Neural cell (in vitro differentiated cells): Measurements from ENCODE around the gene EDRF1.

ENCODE experiments used
- CTCF ChIP-seq: fragments of 450-650 bp; IDR thresholded peaks from 2 replicates; pipeline ENCODE4 v1.5.1; 2014; ENCODE audit warnings: antibody characterized with exemption, mild to moderate bottlenecking, moderate library complexity; ENCODE audit not compliant: poor library complexity, severe bottlenecking
- EP300 ChIP-seq: fragments of 450-650 bp; conservative IDR thresholded peaks from 2 replicates; pipeline ENCODE4 v1.6.1; 2014; ENCODE audit warnings: antibody characterized with exemption, mild to moderate bottlenecking, moderate library complexity; ENCODE audit not compliant: poor library complexity, severe bottlenecking
- EZH2 ChIP-seq: fragments of 200-600, 300-800 bp; shearing (Covaris generic), sonication (generic); IDR thresholded peaks from 2 replicates; pipeline ENCODE4 v1.6.1; 2014; ENCODE audit warnings: antibody characterized with exemption, low read length, borderline replicate concordance, mild to moderate bottlenecking; ENCODE audit not compliant: insufficient read depth, poor library complexity, severe bottlenecking
- POLR2AphosphoS5 ChIP-seq: IDR thresholded peaks from 2 replicates; pipeline ENCODE4 v1.6.1; 2012
- RAD21 ChIP-seq: fragments of 450-650 bp; conservative IDR thresholded peaks from 2 replicates; pipeline ENCODE4 v1.6.1; 2014; ENCODE audit warnings: antibody characterized with exemption, mild to moderate bottlenecking, moderate library complexity
- REST ChIP-seq: IDR thresholded peaks from 2 replicates; pipeline ENCODE4 v1.6.1; 2012; ENCODE audit warnings: borderline replicate concordance
- SMC3 ChIP-seq: fragments of 450-650 bp; conservative IDR thresholded peaks from 2 replicates; pipeline ENCODE4 v1.6.1; 2014; ENCODE audit warnings: antibody characterized with exemption, mild to moderate bottlenecking, moderate library complexity; ENCODE audit not compliant: poor library complexity
- TAF1 ChIP-seq: IDR thresholded peaks from 2 replicates; pipeline ENCODE4 v1.6.1; 2012; ENCODE audit warnings: low read depth

GRCh38 chr10:125797994-125798662 lies 78.6 kb downstream of the EDRF1 start:
- TF ChIP-seq CTCF (no peak), EZH2 (no peak), REST (no peak), EP300 (no peak), POLR2AphosphoS5 (no peak), SMC3 (no peak), RAD21 (no peak), TAF1 (no peak)
